PC-9 (cell line): Measurements from ENCODE around the gene KRT38. TPM values are rescaled to one million over a fixed set of nuclear protein-coding genes. Genes with fewer than 3 reads are reported as not detected.
"Not testable (repeated sequence)": the region's sequence is repeated elsewhere in the genome, so short reads cannot be mapped to it uniquely, and the experiment has no call there.

Experiments used
- BruUV-seq: library from RNA; stranded (reverse); fragments of 400-500 nt; replicated peaks from 2 replicates; lab custom pipeline; 2021; lab: Mats Ljungman, UMichigan
- CTCF ChIA-PET: fragments of 300-600 bp; sonication (Branson Sonifier 250); formaldehyde crosslinking; loops from one replicate; lab custom pipeline; 2022; ENCODE audit warnings: antibody characterized with exemption; lab: Charles Lee
- POLR2A ChIA-PET: fragments of 300-600 bp; sonication (Branson Sonifier 250); formaldehyde crosslinking; loops from one replicate; lab custom pipeline; 2022; ENCODE audit warnings: antibody characterized with exemption; ENCODE audit not compliant: unreplicated experiment; lab: Charles Lee
- DNase-seq, 2 experiments: peaks; one replicate each; pipeline versions ENCODE4 v3.0.0 to v3.0.0-alpha.2; 2015 to 2022; ENCODE audit warnings: mixed read lengths in 1 of 2
- H2AFZ ChIP-seq: fragments of 200-600 bp; sonication (generic); 2 replicates; pipeline ENCODE4 v1.8.1; 2017; ENCODE audit warnings: antibody characterized with exemption
- H3F3A ChIP-seq: fragments of 200-600 bp; sonication (generic); 2 replicates; pipeline ENCODE4 v1.8.1; 2017; ENCODE audit warnings: antibody characterized with exemption, mild to moderate bottlenecking, low read depth; ENCODE audit not compliant: insufficient read depth
- H3K27ac ChIP-seq: fragments of 200-600 bp; sonication (generic); 2 replicates; pipeline ENCODE4 v1.6.1; 2016; ENCODE audit warnings: mixed run types
- H3K27me3 ChIP-seq: fragments of 200-600 bp; sonication (generic); 2 replicates; pipeline ENCODE4 v1.6.1; 2016; ENCODE audit warnings: low read depth, mixed run types; ENCODE audit not compliant: insufficient read depth
- H3K36me3 ChIP-seq: fragments of 200-600 bp; sonication (generic); 2 replicates; pipeline ENCODE4 v1.6.1; 2016; ENCODE audit warnings: low read depth, mixed run types
- H3K4me1 ChIP-seq: fragments of 200-600 bp; sonication (generic); replicated peaks from 2 replicates; pipeline ENCODE4 v1.6.1; 2016; ENCODE audit warnings: mixed run types; ENCODE audit not compliant: insufficient read depth
- H3K4me2 ChIP-seq: fragments of 200-600 bp; sonication (generic); 2 replicates; pipeline ENCODE4 v1.6.1; 2017; ENCODE audit warnings: mixed run types
- H3K4me3 ChIP-seq: fragments of 200-600 bp; sonication (generic); 2 replicates; pipeline ENCODE4 v1.6.1; 2016; ENCODE audit warnings: mixed run types
- H3K79me2 ChIP-seq: fragments of 200-600 bp; sonication (generic); 2 replicates; pipeline ENCODE4 v1.6.1; 2017; ENCODE audit warnings: low read depth, mixed run types
- H3K9me2 ChIP-seq: fragments of 200-600 bp; sonication (generic); 2 replicates; pipeline ENCODE4 v1.8.1; 2017; ENCODE audit warnings: mild to moderate bottlenecking; ENCODE audit not compliant: insufficient read depth
- H3K9me3 ChIP-seq: fragments of 200-600 bp; sonication (generic); 2 replicates; pipeline ENCODE4 v1.8.1; 2016; ENCODE audit warnings: low read depth; ENCODE audit not compliant: insufficient read depth
- H4K20me1 ChIP-seq: fragments of 200-600 bp; sonication (generic); 2 replicates; pipeline ENCODE4 v1.8.1; 2017; ENCODE audit not compliant: insufficient read depth
- EZH2 ChIP-seq: fragments of 200-600 bp; sonication (generic); IDR thresholded peaks from 2 replicates; pipeline ENCODE4 v1.8.0; 2017; ENCODE audit warnings: antibody characterized with exemption, low read depth
- intact Hi-C: fragments of 100-400 bp; cut with micrococcal nuclease; formaldehyde crosslinking; loops from one replicate; pipeline ENCODE4 v1.10.0; 2022; ENCODE audit not compliant: unreplicated experiment
- total RNA-seq: library from RNA; stranded (reverse); gene quantifications from 2 replicates; pipeline ENCODE4 v1.2.3, GENCODE V29; 2021
- TF ChIP-seq, protein P1 (sequence below): fragments of 200-600 bp; sonication (generic); conservative IDR thresholded peaks from 2 replicates; pipeline ENCODE4 v1.6.1; 2017; ENCODE audit warnings: mixed run types, antibody characterized with exemption, mild to moderate bottlenecking, moderate library complexity

The KRT38 gene
- total RNA-seq, 1 experiment from 2014 or later = not detected

DNA sequence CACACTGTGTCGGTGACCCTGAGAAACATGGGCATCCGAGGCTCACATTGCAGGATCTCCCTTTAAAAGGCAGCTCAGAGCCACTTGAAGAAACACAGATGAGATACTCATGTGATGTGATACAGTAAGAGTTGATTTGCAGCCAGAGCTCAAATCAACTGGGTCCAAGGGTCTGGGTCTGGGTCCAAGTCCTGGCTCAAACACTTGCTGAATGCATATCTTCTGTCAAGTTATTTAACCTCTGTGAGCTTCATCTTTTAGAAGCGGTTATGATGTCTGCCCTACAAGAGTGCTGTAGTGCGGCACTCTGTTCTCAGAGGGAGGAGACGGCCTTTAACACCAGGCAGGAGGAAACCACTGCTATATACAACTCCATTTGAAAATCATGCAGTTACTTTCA lies 6.4 kb downstream of the KRT38 start:
- no peaks in the 10 kb centered on the region for H3K9me3 ChIP-seq
- no peaks in the 10 kb centered on the region for H3K27me3 ChIP-seq
- H3K36me3 ChIP-seq = no peaks in the 10 kb centered on the region
- no peaks in the 10 kb centered on the region for H3K9me2 ChIP-seq
- no peaks in the 10 kb centered on the region for H4K20me1 ChIP-seq
- 0 out of 2 replicates have a peak, but pooled peaks cover 5% of the 10 kb centered on the region for H3K4me1 ChIP-seq
- H3K4me2 ChIP-seq = no peak overlapping the region
- H3K27ac ChIP-seq = no peak overlapping the region
- intact Hi-C loops = no loop called here
- H2AFZ ChIP-seq = no peak overlapping the region
- CTCF ChIA-PET = interaction anchor here (0.6 kb wide), 1 partner anchor 517 kb away, joined by 3 read pairs; no protein-coding TSS in a partner anchor
- no peak for TF ChIP-seq EZH2
- TF ChIP-seq, protein P1, sequence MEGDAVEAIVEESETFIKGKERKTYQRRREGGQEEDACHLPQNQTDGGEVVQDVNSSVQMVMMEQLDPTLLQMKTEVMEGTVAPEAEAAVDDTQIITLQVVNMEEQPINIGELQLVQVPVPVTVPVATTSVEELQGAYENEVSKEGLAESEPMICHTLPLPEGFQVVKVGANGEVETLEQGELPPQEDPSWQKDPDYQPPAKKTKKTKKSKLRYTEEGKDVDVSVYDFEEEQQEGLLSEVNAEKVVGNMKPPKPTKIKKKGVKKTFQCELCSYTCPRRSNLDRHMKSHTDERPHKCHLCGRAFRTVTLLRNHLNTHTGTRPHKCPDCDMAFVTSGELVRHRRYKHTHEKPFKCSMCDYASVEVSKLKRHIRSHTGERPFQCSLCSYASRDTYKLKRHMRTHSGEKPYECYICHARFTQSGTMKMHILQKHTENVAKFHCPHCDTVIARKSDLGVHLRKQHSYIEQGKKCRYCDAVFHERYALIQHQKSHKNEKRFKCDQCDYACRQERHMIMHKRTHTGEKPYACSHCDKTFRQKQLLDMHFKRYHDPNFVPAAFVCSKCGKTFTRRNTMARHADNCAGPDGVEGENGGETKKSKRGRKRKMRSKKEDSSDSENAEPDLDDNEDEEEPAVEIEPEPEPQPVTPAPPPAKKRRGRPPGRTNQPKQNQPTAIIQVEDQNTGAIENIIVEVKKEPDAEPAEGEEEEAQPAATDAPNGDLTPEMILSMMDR = no peak
- no peaks in the 10 kb centered on the region for H3K79me2 ChIP-seq
- POLR2A ChIA-PET = no interaction called here
- DNase-seq = no peak
- no peaks in the 10 kb centered on the region for H3F3A ChIP-seq
- BruUV-seq = no TSS peak
- no peak overlapping the region for H3K4me3 ChIP-seq

DNA sequence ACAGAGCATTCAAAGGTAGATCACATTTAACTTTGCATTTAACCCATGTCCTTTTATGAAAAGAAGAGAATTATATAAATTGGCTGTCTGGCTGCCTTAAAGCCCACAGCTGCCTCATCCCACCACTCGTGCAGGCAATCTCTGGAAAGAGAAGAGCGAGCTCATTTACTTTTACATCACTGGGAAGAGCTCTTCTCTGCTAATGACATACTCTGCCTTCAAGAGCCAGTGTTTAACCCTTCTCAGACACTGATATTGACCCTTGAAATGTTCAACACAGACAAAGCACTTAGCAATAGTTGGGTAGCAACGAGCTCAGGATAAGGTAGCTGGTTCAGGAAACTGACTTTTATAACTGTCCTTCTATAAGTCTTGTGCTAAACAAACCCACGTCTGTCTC lies 6.8 kb downstream of the KRT38 start:
- BruUV-seq = no TSS peak
- no peak overlapping the region for H3K4me2 ChIP-seq
- H3F3A ChIP-seq = no peaks in the 10 kb centered on the region
- no peaks in the 10 kb centered on the region for H3K36me3 ChIP-seq
- H3K27me3 ChIP-seq = no peaks in the 10 kb centered on the region
- no peak overlapping the region for H2AFZ ChIP-seq
- intact Hi-C loops = no loop called here
- H4K20me1 ChIP-seq = no peaks in the 10 kb centered on the region
- H3K4me1 ChIP-seq = 0 out of 2 replicates have a peak, but pooled peaks cover under 1% of the 10 kb centered on the region
- TF ChIP-seq, protein P1 = no peak
- no peak for TF ChIP-seq EZH2
- H3K27ac ChIP-seq = no peak overlapping the region
- DNase-seq = no peak
- H3K9me3 ChIP-seq = no peaks in the 10 kb centered on the region
- ChIA-PET CTCF (interaction anchor here (0.6 kb wide), 1 partner anchor 1325 kb away, joined by 6 read pairs; no protein-coding TSS in a partner anchor), POLR2A (no interaction called here)
- no peaks in the 10 kb centered on the region for H3K79me2 ChIP-seq
- H3K4me3 ChIP-seq = no peak overlapping the region
- no peaks in the 10 kb centered on the region for H3K9me2 ChIP-seq

DNA sequence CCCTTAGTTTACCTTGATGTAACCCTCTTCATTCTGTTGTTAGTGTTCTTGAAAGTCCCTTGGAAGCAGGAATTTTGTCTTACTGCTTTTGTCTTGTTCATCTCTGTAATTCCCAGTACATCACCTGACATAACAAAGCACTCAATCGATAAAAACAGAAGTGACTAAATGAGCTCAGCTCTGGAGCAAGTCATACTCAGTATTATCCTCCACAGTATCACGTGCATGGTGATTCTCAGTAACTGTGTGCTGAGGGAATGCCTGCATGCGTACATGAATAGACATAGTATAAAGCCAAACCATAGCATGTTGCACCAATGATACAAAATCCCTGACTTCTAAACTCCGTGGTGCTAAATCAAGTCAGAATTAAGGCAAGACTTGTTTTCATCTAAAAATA lies 7.2 kb downstream of the KRT38 start:
- TF ChIP-seq EZH2 = no peak
- DNase-seq = no peak
- Histone ChIP-seq H3K36me3 (no peaks in the 10 kb centered on the region), H2AFZ (no peak overlapping the region), H4K20me1 (no peaks in the 10 kb centered on the region), H3K4me1 (0 out of 2 replicates have a peak, but pooled peaks cover 4% of the 10 kb centered on the region), H3K4me3 (no peak overlapping the region), H3K27ac (no peak overlapping the region), H3K9me3 (no peaks in the 10 kb centered on the region), H3F3A (no peaks in the 10 kb centered on the region), H3K4me2 (no peak overlapping the region), H3K9me2 (no peaks in the 10 kb centered on the region), H3K79me2 (no peaks in the 10 kb centered on the region), H3K27me3 (no peaks in the 10 kb centered on the region)
- BruUV-seq = no TSS peak
- intact Hi-C loops = no loop called here
- ChIA-PET POLR2A (no interaction called here), CTCF (interaction anchor here (0.6 kb wide), 1 partner anchor 1326 kb away, joined by 6 read pairs; no protein-coding TSS in a partner anchor)

DNA sequence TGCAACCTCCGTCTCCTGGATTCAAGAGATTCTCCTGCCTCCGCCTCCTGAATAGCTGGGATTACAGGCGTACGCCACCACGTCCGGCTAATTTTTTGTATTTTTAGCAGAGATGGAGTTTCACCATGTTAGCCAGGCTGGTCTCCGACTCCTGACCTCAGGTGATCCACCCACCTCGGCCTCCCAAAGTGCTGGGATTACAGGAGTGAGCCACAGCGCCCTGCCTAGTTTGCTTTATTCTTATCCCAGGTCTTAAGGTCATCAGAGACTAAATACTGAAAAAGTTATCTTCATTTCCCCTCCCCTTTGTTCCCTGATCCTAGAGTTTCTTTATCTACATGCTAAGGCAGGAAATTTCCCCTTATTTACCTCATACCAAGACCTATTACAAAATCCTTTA lies 10.4 kb downstream of the KRT38 start:
- H3K4me1 ChIP-seq, CTCF ChIA-PET, H3K4me2 ChIP-seq, H2AFZ ChIP-seq, H3K79me2 ChIP-seq, BruUV-seq, H3K36me3 ChIP-seq, H3K9me3 ChIP-seq, H3K9me2 ChIP-seq, H3K27ac ChIP-seq, H3K27me3 ChIP-seq, H3F3A ChIP-seq, H4K20me1 ChIP-seq, DNase-seq, H3K4me3 ChIP-seq, intact Hi-C loops: not testable (repeated sequence)
- POLR2A ChIA-PET = interaction anchor here (0.6 kb wide), 1 partner anchor 64 kb away, joined by 4 read pairs; no protein-coding TSS in a partner anchor
